HEK293T (cell line): Measurements from ENCODE around the gene TRMT5.

Experiments used
- BHLHE40 ChIP-seq: fragments of 450-650 bp; IDR thresholded peaks from 2 replicates; pipeline ENCODE4 v1.6.1; 2016; ENCODE audit warnings: mild to moderate bottlenecking, moderate library complexity, borderline replicate concordance
- FOXM1 ChIP-seq: fragments of 450-650 bp; IDR thresholded peaks from 2 replicates; pipeline ENCODE4 v1.6.1; 2017; ENCODE audit warnings: mild to moderate bottlenecking, borderline replicate concordance
- HDGF ChIP-seq: fragments of 450-650 bp; IDR thresholded peaks from 2 replicates; pipeline ENCODE4 v1.6.1; 2017; ENCODE audit warnings: antibody characterized with exemption, borderline replicate concordance
- TARDBP ChIP-seq: fragments of 450-650 bp; IDR thresholded peaks from 2 replicates; pipeline ENCODE4 v1.6.1; 2016

DNA sequence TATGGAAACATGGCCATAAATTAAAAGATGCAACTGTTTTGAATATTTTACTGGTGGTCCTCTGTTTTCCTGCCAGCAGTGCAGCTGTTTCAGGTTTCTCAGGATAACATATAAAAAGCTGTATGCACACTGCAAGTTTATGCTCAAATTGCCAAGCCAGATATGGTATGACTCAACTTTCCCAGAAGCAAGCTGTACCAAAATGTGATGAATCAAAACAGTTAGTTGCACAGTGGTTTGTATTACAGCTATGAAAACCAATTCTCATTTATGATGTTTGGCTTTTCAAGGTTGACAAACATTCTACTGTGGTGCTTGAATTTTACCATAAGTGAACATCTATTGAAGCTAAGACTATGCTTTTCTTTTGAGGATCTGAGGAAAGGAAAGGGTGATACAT, 15.5 kb downstream of the TRMT5 start:
- no peak for TF ChIP-seq HDGF
- no peak for TF ChIP-seq FOXM1
- TF ChIP-seq BHLHE40, result no peak
- TF ChIP-seq TARDBP, result no peak
